Measurements from ENCODE around the gene SUMO1. TPM values are rescaled to one million over a fixed set of nuclear protein-coding genes. Genes with fewer than 3 reads are reported as not detected.
"Not testable (repeated sequence)": the region's sequence is repeated elsewhere in the genome, so short reads cannot be mapped to it uniquely, and the experiment has no call there.

The SUMO1 gene
- 10 to 100 TPM; 54.9 to 94.9 (median 76.0) TPM for total RNA-seq

GRCh38 chr2:202238234-202239197 lies at the start of gene SUMO1:
TSS of gene SUMO1 (minus strand) at chr2:202238597. CDS start at chr2:202238451, 146 bp downstream.
- WGBS, 2 donors (ENCODE audit: low coverage in 1 of 2): 1 to 10% methylated on average over 12 to 16 of the region's 54 CpGs
- TF ChIP-seq POLR2AphosphoS5 (IDR thresholded peaks at IDR 0.05) (peak; percentile 78), POLR2A (IDR thresholded peaks at IDR 0.05) (peak; percentile 45 to 49), CTCF (IDR thresholded peaks at IDR 0.05) (no peak), EP300 (IDR thresholded peaks at IDR 0.05) (no peak)
- H3K9me3 ChIP-seq: no peaks in the 10 kb centered on the region
- H3K27me3 ChIP-seq: no peaks in the 10 kb centered on the region
- H3K36me3 ChIP-seq: no peaks in the 10 kb centered on the region
- ATAC-seq: peak; percentile 95
- H3K27ac ChIP-seq: peak within 1 kb of the TSS; percentile 87 to 97 (median 94)
- peak within 1 kb of the TSS; percentile 96 to 99 for H3K4me3 ChIP-seq
- H3K4me1 ChIP-seq: peaks cover 0 to 40% (median 20%) of the 10 kb centered on the region in 3 donors

DNA sequence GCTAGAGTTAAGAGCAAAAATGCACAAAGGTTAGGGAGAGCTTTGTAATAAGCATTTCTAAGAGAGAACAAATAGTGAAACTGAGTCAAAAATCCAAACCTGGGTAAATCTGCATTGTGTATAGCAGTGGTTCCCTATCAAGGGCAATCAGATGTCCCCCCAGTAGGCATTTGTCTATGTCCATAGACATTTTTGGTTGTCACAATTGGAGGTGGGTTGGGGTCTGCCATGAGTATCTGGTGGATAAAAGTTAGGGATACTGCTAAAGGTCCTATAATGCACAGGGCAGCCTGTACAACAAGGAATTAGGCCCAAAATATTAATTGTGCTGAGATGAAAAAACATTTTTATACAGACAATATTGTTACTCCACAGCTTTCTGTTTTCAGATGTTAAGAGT lies 48.2 kb upstream of the SUMO1 start:
- Histone ChIP-seq H3K4me1 (no peaks in the 10 kb centered on the region), H3K27me3 (no peaks in the 10 kb centered on the region), H3K36me3 (peaks cover 0 to 100% of the 10 kb centered on the region in 2 donors), H3K4me3 (no peak overlapping the region), H3K27ac (no peak overlapping the region), H3K9me3 (no peaks in the 10 kb centered on the region)
- no peak for ATAC-seq
- no peak for TF ChIP-seq CTCF (IDR thresholded peaks at IDR 0.05)
- TF ChIP-seq POLR2A (IDR thresholded peaks at IDR 0.05): no peak
- no peak for TF ChIP-seq EP300 (IDR thresholded peaks at IDR 0.05)
- TF ChIP-seq POLR2AphosphoS5 (IDR thresholded peaks at IDR 0.05): no peak

DNA sequence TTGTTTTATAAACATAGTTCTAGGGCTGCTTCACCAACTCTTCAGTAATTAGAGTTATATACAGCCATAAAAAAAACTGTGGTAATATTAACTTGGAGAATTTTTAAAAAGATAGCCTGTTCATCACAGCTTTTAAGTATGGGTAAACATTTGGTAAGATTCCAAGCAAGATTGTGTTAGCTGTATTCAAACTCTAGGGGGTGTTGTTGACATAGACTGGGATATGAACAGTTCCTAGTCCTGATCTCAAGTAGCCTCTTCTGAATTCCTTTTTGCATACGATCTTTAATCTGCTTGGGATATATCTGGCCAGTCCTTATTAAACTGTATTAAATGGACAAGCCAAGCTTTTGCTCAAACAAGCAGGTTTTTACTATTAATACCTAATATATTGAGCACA lies 40.5 kb upstream of the SUMO1 start:
- H3K9me3 ChIP-seq: no peaks in the 10 kb centered on the region
- H3K4me1 ChIP-seq: peaks cover 0 to 17% (median 0%) of the 10 kb centered on the region in 3 donors
- ATAC-seq: peak; percentile 43
- TF ChIP-seq POLR2A (IDR thresholded peaks at IDR 0.05) (no peak), POLR2AphosphoS5 (IDR thresholded peaks at IDR 0.05) (no peak), CTCF (IDR thresholded peaks at IDR 0.05) (peak; percentile 11 to 54 (median 38))
- no peak overlapping the region for H3K4me3 ChIP-seq
- H3K36me3 ChIP-seq: peaks cover 0 to 84% of the 10 kb centered on the region in 2 donors
- no peaks in the 10 kb centered on the region for H3K27me3 ChIP-seq
- H3K27ac ChIP-seq: peak overlapping the region in 1 of 4 donors; percentile 25
- 0 to 4% methylated on average over 1 of the region's 1 CpG for WGBS, 2 donors (ENCODE audit: low coverage in 1 of 2)

- Histone ChIP-seq H3K4me3 (no peak overlapping the region), H3K9me3 (no peaks in the 10 kb centered on the region), H3K27me3 (no peaks in the 10 kb centered on the region), H3K27ac (peak overlapping the region in 1 of 4 donors; percentile 25), H3K4me1 (peaks cover 0 to 22% (median 0%) of the 10 kb centered on the region in 3 donors), H3K36me3 (peaks cover 0 to 77% of the 10 kb centered on the region in 2 donors)
- TF ChIP-seq POLR2A (IDR thresholded peaks at IDR 0.05) (no peak), POLR2AphosphoS5 (IDR thresholded peaks at IDR 0.05) (peak; percentile 10), EP300 (IDR thresholded peaks at IDR 0.05) (no peak)
- ATAC-seq: no peak
- 68 to 78% methylated on average over 6 of the region's 6 CpGs for WGBS, 2 donors (ENCODE audit: low coverage in 1 of 2)
Measured at GRCh38 chr2:202278036-202278760, 39.8 kb upstream of the SUMO1 start.

DNA sequence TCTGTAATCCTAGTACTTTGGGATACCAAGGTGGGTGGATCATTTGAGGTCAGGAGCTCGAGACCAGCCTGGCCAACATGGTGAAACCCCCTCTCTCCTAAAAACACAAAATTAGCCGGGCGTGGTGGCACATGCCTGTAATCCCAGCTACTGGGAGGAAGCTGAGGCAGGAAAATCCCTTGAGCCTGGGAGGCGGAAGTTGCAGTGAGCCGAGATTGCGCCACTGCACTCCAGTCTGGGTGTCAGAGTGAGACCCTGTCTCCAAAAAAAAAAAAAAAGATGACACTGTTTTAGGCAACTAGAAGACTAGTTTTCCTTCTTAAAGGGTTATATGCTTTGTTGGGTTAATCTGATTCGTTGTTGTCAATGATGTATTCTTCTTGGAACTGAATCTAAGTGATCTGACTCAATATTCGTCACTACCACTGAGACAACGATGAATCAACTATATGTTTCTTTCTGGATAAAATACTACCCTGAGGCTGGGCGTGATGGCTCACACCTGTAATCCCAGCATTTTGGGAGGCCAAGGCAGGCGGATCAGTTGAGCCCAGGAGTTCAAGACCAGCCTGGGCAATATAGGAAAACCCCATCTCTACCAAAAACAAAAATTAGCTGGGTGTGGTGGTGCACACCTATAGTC lies 37.8 kb upstream of the SUMO1 start:
- H3K9me3 ChIP-seq, H3K27ac ChIP-seq, ATAC-seq, H3K27me3 ChIP-seq, H3K4me3 ChIP-seq: not testable (repeated sequence)
- WGBS, 2 donors (ENCODE audit: low coverage in 1 of 2): 37 to 89% methylated on average over 3 to 5 of the region's 11 CpGs
- Histone ChIP-seq H3K4me1 (peaks cover 0 to 25% (median 0%) of the 10 kb centered on the region in 3 donors), H3K36me3 (peaks cover 0 to 57% of the 10 kb centered on the region in 2 donors)

Data from gastroesophageal sphincter (tissue), 4 donors.